ENCODE results near the gene SERPINE1.

Gene SERPINE1

GRCh38 chr7:101163279-101164070 is 36.6 kb downstream of the SERPINE1 start:
- H3K4me1 ChIP-seq (ENCODE audit: control insufficient read depth, insufficient read depth, low read length): peaks cover 18% of the 10 kb centered on the region
- no peaks in the 10 kb centered on the region for H3K9me3 ChIP-seq (ENCODE audit: control insufficient read depth, insufficient read depth, low read depth, low read length)
- POLR2A ChIA-PET: interaction anchor here (0.7 to 1.2 kb wide), 5 partner anchors 10 to 289 kb away, joined by 3 to 5 read pairs (median 3); partner anchors contain the start of genes SERPINE1, SRRT and TRIM56
- H3K36me3 ChIP-seq (ENCODE audit: control insufficient read depth in 2 of 2, insufficient read depth in 1 of 2, low read length in 2 of 2): peaks cover 3 to 8% of the 10 kb centered on the region in 2 experiments; a peak in 2 of 3 replicates
- H3K4me3 ChIP-seq (ENCODE audit: low read depth, low read length): peak overlapping the region; percentile 22
- CTCF ChIA-PET: interaction anchor here (0.8 to 1.2 kb wide), 4 partner anchors 8 to 127 kb away, joined by 3 to 4 read pairs (median 4); no protein-coding TSS in a partner anchor
- no peak overlapping the region for H3K27ac ChIP-seq (ENCODE audit: extremely low read depth, low read depth, low read length)
- TF ChIP-seq ZNF785 (tag by site-specific recombination; IDR thresholded peaks at IDR 0.05) (peak; percentile 62; the same call in 1 of the 2 replicates), ZNF561 (tag by site-specific recombination; IDR thresholded peaks at IDR 0.05; ENCODE audit: borderline replicate concordance) (peak; percentile 57; the same call in 1 of the 2 replicates), ZNF664 (tag by site-specific recombination; IDR thresholded peaks at IDR 0.05) (no peak), PRDM4 (tag by site-specific recombination; IDR thresholded peaks at IDR 0.05) (no peak), ZXDB (tag by site-specific recombination; IDR thresholded peaks at IDR 0.05) (no peak), MZF1 (tag by site-specific recombination; IDR thresholded peaks at IDR 0.05; ENCODE audit: borderline replicate concordance) (no peak), ZNF792 (tag by site-specific recombination; IDR thresholded peaks at IDR 0.05) (no peak), ZNF510 (tag by site-specific recombination; IDR thresholded peaks at IDR 0.05; ENCODE audit: insufficient replicate concordance) (no peak), ZNF585B (tag by site-specific recombination; IDR thresholded peaks at IDR 0.05) (no peak), ZNF184 (tag by site-specific recombination; IDR thresholded peaks at IDR 0.05) (no peak), ZNF114 (tag by site-specific recombination; IDR thresholded peaks at IDR 0.05) (no peak), TCF7L2 (IDR thresholded peaks at IDR 0.05; ENCODE audit: borderline replicate concordance, low read depth, low read length) (no peak), ZNF302 (tag by site-specific recombination; IDR thresholded peaks at IDR 0.05; ENCODE audit: low read depth) (no peak), ZNF701 (tag by site-specific recombination; IDR thresholded peaks at IDR 0.05) (peak; percentile 58; the same call in 1 of the 2 replicates), OVOL3 (tag by site-specific recombination; IDR thresholded peaks at IDR 0.05) (no peak), GLI4 (tag by site-specific recombination; IDR thresholded peaks at IDR 0.05) (peak; percentile 86), ZFP41 (tag by site-specific recombination; IDR thresholded peaks at IDR 0.05; ENCODE audit: borderline replicate concordance) (no peak), KLF1 (tag by site-specific recombination; IDR thresholded peaks at IDR 0.05) (peak; percentile 82), ZFHX2 (tag by site-specific recombination; conservative IDR thresholded peaks at IDR 0.05) (peak; percentile 100), ZNF426 (tag by site-specific recombination; IDR thresholded peaks at IDR 0.05) (no peak), ZNF423 (tag by site-specific recombination; IDR thresholded peaks at IDR 0.05) (no peak), ZSCAN23 (tag by site-specific recombination; IDR thresholded peaks at IDR 0.05) (0 out of 2 replicates have a peak, but pooled peaks have one; percentile 38), ZNF155 (tag by site-specific recombination; IDR thresholded peaks at IDR 0.05) (no peak), ZNF776 (tag by site-specific recombination; IDR thresholded peaks at IDR 0.05; ENCODE audit: borderline replicate concordance) (no peak), SALL2 (tag by site-specific recombination; IDR thresholded peaks at IDR 0.05; ENCODE audit: borderline replicate concordance) (no peak), ZNF362 (tag by site-specific recombination; IDR thresholded peaks at IDR 0.05) (no peak), TRIM28 (IDR thresholded peaks at IDR 0.05; ENCODE audit: borderline replicate concordance, low read length) (no peak), ZNF707 (tag by site-specific recombination; IDR thresholded peaks at IDR 0.05) (no peak), ZBTB21 (tag by site-specific recombination; IDR thresholded peaks at IDR 0.05) (peak; percentile 35; the same call in 1 of the 2 replicates), ZNF548 (tag by site-specific recombination; IDR thresholded peaks at IDR 0.05) (no peak)
- TF ChIP-seq, protein P1, sequence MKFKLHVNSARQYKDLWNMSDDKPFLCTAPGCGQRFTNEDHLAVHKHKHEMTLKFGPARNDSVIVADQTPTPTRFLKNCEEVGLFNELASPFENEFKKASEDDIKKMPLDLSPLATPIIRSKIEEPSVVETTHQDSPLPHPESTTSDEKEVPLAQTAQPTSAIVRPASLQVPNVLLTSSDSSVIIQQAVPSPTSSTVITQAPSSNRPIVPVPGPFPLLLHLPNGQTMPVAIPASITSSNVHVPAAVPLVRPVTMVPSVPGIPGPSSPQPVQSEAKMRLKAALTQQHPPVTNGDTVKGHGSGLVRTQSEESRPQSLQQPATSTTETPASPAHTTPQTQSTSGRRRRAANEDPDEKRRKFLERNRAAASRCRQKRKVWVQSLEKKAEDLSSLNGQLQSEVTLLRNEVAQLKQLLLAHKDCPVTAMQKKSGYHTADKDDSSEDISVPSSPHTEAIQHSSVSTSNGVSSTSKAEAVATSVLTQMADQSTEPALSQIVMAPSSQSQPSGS (tag by site-specific recombination; IDR thresholded peaks at IDR 0.05; ENCODE audit: low read depth): no peak
- TF ChIP-seq, protein P2, sequence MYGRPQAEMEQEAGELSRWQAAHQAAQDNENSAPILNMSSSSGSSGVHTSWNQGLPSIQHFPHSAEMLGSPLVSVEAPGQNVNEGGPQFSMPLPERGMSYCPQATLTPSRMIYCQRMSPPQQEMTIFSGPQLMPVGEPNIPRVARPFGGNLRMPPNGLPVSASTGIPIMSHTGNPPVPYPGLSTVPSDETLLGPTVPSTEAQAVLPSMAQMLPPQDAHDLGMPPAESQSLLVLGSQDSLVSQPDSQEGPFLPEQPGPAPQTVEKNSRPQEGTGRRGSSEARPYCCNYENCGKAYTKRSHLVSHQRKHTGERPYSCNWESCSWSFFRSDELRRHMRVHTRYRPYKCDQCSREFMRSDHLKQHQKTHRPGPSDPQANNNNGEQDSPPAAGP (tag by site-specific recombination; IDR thresholded peaks at IDR 0.05): peak; percentile 87

All from HEK293 (cell line).